HG03521 (cell line): Measurements from ENCODE around the gene TFAP2A.

ENCODE experiments used
- ATAC-seq: cut with Tn5 transposase; IDR thresholded peaks from one replicate; pipeline ENCODE4 v1.9.1; 2021; ENCODE audit warnings: mild to moderate bottlenecking, moderate library complexity; ENCODE audit not compliant: unreplicated experiment

Gene TFAP2A

GRCh38 chr6:10401004-10401536, 13.8 kb downstream of the TFAP2A start:
- no peak for ATAC-seq

DNA sequence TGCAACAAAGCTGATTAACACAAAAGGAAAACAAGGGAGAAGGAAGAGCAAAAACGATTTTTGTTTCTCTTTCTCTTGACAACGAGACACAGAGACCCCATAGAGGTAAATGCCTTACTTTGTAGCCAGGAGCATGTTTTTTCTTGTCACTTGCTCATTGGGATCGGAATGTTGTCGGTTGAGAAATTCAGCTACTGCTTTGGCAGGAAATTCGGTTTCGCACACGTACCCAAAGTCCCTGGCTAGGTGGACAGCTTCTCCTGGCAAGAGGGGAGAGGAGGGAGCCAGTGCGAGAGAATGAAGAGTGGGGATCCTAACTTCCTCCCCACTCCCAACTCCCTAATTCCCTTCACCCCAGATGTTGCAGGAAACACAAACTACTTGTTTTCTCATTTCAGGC, 14.5 kb downstream of the TFAP2A start:
- no peak for ATAC-seq

GRCh38 chr6:10399451-10399850, 15.4 kb downstream of the TFAP2A start:
- no peak for ATAC-seq

GRCh38 chr6:10398446-10399218, 16.2 kb downstream of the TFAP2A start:
- no peak for ATAC-seq

DNA sequence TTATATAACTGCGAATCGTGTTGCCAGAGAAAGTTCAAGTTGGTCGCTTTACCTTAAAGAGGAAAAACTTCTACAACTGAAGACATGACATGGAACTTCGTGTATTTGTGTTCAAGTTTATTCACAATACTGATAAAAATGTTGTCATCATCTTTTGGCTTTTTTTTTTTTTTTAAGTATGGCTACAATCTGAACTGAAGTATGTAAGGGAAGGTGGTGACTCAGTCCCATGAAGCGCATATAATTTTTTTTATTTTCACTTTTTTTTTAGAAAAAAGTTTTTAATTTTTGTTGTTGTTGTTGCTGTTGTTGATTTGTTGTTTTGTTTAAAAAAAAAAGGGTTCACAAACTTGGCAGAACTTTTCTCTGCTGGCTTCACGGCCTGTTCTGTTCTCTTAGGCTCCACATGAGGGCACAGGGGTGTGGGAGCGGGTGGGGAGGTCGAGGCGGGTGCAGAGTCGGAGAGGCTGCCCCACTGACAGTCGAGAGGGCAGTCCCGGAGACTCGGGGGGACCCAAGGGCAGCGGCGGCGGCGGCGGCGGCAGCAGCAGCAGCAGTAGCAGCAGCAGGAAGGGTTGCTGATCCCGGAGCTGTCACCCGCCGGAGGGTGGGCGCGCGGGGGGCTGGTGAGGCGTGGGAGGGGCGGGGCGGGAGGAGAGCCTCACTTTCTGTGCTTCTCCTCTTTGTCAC, 17.0 kb downstream of the TFAP2A start:
- no peak for ATAC-seq

GRCh38 chr6:10396785-10397184, 18.1 kb downstream of the TFAP2A start:
- no peak for ATAC-seq

DNA sequence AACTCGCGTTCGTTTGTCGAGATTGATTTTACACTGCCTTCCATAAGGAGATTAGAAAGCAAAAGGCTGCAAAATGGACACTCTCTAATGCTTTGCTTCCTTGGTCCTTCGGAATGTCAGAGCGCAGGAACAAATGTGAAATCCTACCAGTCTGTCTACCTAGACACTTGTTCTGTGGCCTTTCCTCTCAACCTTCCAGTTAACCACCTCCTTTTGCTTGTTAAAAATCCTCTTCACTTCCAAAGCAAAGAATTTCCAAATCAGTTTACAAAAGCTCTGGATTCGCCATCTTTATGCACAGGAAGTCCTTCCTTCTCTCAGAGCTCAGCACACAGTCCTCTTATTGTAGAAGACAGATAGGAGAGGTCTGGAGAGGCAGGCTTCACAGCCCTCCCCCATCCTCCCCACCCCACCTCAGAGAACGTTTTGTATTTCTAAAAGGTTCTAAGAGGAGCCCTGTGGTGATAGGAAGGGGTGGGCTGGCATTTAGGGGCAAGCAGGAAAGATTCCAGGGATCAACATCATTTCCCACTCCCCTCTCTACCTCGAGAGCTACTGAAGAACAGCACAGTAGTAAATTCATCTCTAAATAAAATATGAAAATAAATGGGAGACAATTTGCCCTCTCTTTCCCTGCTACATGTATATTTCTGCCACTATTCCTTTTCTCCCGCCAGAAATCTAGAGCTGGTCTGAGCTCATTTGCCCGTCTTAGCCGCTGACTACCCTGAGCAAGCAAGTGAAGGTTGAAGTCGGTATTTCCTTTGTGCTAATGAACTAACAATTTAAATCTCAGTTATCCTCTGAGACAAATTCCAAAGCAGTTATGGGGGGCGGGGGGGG, 18.9 kb downstream of the TFAP2A start:
- ATAC-seq: no peak

DNA sequence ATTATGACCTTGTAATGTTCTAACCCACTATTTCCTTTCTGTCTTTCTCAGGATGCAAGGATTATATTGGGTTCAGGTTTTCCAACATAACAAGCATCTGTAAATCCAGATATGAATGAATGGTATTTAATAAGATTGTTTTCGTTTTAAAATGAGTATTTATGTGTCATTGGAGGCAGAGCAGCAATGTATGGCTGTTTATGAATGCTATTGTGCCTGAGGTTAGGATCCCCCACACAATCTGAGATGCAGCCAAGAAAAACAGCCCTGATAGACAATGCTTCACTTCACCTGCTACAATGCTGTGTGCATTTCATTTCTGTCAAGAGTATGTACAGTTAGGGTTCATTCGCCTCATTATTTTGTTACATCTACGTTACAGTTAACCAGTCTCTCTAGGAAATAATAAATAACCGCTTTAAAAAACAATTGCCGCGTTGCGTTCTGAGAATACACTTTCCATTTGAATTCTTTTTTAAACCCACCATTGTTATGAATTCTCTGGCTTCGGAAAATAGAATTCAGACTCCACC, 19.6 kb downstream of the TFAP2A start:
- ATAC-seq: no peak

DNA sequence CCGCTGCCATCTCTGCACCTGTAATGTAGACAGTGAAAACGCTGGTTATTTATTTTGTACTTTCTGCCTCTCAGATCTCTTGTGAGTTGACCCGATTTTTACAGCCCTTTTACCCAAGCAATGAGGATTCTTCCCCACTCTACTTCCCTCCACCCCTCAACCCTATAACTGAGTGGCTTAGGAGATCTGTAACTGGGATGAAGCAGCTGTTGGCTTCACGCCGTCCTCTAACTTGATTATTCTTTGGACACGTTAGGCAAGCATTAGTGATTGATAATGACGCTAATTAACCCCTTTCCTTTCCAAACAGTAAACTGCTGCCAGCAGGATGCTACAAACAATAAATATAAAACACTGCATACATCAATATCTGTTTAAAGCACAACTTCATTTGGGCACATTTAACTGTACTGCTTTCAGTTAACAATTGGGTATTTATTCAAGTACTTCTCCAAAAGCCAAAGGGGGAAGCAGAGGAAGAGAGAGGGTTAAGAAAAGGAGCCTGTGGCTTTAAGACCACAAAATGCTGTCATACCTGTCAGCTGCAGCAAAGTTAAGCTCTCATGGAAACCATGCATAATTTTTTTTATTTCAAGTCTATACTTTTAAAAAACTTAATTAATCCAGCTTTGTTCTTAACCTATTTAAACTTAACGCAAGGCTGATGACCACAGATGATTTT, 21.2 kb downstream of the TFAP2A start:
- ATAC-seq: no peak

- ATAC-seq: no peak
Observed at GRCh38 chr6:10391799-10392198, 23.1 kb downstream of the TFAP2A start.

GRCh38 chr6:10391299-10391630, 23.6 kb downstream of the TFAP2A start:
- ATAC-seq: no peak

GRCh38 chr6:10390495-10391298, 24.2 kb downstream of the TFAP2A start:
- ATAC-seq: no peak

DNA sequence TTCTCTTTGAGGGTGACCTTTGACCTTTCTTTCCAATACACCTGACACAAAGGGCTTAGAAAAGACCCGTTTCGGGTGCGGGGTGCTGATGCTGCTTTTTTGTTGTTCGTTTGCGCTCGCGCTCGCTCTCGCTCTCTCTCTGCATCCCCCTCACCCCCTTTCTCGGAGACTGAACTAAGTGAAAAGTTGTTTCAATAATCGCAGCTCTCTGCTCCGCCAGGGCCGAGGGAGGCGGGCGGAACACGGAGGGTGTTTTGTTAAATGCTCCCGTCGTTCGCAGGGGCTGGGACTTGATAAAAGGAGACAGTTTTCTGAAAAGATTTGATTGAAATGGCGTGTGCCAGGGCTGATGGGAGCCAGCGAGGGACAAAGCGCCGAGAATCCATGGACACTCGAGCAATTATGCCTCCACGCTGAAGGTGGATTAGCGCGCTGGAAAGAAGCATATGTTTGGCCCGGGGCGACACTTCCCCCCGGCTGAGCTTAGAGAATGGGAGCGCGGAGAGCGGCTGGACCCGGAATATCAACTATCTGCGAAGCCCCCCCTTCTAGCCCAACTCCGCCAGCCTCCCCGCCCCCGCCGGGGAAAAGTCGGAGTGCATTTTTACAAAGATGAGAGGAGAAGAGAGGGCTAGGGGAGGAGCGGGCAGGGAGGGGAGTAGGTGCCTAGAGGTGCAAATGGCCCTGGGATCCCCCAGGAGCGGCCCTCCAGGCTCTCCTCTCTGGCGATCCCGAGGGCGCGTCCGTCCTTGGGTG, 25.0 kb downstream of the TFAP2A start:
- ATAC-seq: no peak

GRCh38 chr6:10386756-10387654, 27.9 kb downstream of the TFAP2A start:
- no peak for ATAC-seq

DNA sequence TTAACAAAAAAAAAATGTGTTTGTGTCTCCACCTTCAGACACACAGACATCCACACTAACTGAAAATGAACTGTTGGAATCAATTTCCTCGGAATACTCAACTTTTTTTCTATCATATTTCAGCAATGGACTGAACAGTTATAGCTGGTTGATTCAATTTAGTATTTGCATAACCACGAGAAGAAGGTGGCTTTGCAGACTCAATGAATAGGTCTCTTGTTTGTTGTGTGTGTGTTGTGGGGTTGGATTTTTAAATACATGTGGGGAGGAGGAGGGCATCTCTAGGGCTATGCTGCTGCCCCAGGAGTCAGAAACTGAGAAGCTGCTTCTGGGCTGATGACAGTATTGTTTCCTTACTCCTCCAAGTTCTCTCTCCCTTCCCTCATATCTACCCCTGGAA, 28.7 kb downstream of the TFAP2A start:
- ATAC-seq: no peak

DNA sequence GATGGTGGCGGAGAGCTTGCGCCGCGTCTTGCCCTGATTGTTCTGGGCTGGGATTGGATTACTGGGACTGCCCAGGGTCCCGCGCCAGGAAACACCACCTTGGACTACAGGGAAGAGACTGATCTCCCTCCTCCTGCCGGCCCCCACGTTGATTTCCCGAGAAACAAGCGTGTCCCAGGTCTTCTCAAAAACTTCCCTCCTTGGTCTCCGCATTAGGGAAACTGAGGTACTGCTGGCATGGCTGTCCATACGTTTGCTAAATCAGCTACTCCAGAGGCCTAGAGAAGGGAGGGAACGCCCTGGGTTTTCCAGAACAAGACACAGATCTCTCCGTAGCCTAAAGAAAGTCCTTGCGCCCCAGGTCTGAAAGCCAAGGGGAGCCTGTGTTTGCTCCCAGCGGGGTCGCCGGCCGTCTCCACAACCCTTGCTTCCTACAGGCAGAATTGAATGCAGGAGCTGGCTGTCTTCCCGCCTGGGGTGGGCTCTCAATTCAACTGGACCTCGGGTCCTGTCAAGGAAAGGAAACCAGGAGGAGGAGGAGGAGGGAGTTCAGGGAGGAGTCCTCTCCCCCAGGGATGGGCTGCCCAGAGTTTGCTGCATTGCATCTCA, 29.2 kb downstream of the TFAP2A start:
- no peak for ATAC-seq

DNA sequence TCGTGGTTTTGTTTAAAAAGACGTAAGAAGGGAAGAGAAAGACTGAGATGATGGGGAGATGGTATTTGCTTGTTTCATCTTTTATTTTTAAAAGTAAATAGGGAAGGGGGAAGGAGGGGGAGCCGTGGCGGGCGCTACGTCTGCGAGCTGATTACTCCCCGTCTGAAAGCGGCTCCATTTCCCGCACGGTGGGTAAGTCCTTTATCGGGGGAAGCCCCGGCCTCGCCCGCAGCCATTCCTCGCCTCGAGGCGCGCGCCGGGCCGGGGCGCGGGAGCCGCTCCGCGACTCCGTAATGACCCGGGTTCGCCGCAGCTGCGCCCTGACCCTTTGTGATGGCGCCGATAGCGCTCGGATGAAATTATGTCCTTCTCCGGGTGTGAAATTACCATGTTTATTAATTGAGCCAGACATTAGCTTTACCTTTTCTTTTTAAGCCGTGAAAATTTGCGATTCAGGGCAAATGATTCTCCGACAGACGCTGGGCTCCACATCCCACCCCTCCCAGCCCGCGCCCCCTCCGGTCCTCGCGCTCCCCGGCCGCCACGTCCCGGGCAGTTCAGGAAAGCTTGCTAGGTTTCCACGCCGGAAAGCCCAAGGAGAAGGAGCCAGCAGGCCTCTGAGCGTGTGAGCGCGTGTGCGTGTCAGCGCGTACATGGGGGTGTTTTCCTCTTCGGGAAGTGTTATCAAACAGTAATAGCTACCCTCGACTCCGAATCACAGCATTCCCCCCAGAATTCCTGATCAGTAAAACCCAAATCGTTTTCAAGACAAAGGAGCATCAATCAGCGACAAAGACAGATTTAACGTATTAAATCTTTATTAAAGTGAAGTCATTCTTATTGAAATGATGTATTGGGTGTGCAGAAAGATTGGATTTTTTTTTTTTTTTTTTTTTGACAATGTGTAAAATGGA, 30.0 kb downstream of the TFAP2A start:
- no peak for ATAC-seq
